ENCODE measurements around the gene HNF4A.

The HNF4A gene

DNA sequence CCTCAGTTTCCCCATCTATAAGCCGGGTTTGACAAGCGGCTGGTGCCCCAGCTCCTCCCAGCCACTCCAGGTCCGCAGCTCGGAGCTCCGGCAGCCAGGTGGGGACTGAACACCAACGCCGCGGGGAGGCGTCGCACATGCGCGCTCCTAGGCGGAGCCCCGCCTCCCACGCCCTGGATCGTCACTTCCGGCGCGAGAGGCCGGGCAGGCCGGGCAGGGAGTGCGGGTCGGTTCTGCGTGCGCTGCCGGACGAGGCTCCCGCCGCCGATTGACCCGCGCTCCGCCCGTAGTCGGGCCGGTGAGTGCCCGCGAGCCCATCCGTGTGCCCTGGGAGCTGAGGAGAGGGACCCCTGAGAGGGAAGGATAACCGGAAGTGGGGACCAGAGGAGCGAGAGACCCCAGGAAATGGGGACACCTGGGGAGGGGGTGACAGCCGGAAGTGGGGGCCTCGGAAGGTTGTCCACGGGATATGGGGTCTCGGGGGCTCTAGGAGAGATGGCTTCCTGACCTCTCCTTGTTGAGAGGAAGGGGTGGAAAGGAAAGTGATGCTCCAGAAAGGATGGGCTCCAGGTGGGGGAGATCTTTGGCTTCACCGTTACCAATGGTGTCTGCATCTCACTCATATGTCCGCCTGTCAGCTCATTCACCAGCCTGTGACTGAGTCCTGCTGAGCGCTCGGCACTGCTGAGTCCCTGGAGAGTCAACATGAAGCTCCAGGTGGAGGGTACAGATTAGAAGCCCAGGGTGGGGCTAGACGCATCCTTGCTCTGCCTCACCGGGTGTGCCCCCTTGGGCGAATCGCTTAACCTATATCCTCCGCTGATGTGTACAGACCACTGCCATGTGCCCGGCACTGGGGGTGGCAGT, 120.4 kb downstream of the HNF4A start, which contains the start of gene TTPAL:
TTPAL (plus strand) TSS at position 181 of the 867 bp plus-strand sequence. CDS start 4,126 bp downstream, outside the sequence.
- peak; percentile 92 for DNase-seq

DNA sequence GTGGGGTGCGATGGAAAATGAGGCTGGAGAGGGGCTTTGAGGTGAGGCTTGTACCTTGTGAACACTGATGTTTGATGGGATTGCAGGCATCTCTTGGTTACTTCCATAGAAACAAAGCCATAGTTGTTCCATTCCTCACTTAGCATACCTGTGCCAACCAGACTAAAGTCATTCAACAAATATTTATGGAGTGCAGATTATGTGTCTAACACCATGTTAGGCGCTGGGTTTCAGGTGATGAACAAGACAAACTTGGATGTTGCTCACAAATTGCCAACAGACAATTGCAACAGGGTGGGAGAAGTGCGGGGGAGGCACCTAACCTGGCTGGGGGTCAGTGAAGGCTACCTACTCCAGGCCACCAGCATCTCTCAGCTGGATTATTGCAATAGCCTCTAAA, 121.7 kb downstream of the HNF4A start:
- no peak for DNase-seq

DNA sequence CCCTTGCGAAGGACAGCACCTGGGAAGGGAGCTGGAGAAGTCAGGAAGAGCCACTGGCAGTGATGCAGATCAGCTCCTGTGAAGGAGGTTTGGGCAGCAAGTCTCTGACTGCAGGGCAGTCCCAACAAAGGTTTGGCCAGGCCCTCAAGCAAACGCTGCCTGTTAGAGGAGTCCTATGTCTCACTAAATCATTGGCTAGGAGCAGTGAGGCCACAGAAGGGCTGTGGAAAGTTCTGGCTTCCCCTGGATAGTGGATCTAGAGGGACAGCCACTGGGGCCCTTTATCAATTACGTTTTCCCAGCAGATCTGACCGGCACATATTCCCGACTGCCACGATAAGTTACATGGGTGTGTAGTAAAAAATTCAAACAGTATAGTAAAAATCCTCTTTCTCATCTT, 122.7 kb downstream of the HNF4A start:
- no peak for DNase-seq

DNA sequence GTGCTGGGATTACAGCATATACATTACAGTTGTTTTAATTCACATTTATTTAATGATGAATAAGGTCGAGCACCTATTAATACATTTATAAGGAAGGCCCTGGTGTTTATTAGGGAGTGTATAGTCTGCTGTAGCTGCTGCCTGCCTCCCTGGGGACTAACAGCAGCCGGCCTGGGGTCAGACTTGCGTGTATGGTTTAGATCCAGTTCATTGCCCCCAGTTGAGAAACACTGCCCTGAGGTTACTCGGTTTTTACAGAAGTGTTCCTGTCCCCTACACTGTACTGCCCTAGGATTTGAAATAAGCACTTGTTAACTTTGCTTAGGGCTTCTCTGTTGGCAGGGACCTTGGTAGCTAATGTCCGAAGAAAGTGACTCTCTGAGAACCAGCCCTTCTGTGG, 124.1 kb downstream of the HNF4A start:
- no peak for DNase-seq

DNA sequence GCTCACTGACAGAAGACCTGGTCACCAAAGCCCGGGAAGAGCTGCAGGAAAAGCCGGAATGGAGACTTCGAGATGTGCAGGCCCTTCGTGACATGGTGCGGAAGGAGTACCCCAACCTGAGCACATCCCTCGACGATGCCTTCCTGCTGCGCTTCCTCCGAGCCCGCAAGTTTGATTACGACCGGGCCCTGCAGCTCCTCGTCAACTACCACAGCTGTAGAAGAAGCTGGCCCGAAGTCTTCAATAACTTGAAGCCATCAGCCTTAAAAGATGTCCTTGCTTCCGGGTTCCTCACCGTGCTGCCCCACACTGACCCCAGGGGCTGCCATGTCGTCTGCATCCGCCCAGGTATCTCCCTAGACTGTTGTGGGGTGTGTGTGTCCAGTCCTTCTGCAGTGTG, 124.6 kb downstream of the HNF4A start:
- DNase-seq: no peak

DNA sequence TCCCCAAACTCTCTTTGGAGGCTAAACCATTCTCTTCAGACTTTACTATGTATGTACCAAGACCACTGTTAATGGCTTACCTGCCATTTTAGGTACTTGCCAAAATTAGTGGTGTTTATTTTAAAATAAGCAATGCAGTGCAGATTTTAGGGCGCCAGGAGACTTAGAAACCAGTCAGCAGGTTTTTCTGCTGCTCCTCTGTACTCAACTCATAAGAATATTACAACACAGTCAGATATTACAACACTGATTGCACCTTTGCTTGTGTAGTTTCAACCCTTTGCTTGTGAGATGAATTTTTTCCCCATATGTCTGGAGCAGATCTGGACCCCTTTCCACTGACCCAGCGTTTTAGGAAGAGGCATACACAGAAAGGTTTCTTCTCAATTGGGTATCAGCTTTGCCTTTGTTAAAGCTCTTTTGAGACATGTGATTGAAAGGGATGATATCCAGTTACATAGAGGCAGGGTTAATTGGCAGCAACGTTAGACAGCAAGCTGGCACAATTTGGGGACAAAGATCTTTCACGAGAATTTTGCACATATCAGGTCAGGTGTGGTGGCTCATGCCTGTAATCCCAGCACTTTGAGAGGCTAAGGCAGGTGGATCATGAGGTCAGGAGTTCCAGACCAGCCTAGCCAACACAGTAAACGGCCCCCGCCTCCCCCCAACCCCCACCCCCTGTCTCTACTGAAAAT, 126.4 kb downstream of the HNF4A start:
- DNase-seq: no peak

DNA sequence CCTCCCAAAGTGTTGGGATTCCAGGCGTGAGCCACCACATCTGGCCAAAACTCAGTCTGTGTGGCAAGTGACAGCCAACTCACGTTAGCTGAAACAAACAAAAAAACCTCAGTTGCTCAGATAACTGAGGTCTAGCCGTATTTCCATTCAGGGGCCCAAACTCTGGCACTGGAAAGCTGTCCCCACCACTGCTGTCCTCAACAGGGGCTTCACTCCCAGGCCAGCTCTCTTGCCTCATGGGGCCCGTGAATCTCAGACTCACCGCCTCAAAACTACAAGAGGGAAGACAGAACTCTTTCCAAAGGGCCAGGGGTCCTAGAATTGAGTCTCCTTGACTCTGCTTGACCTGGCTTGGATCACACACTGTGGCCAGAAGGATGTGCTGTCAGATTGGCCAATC, 127.6 kb downstream of the HNF4A start:
- DNase-seq: no peak

All from midbrain (tissue), 1 donor.